GM23338 (cell line): ENCODE results near the gene STAT5B. TPM values are rescaled to one million over a fixed set of nuclear protein-coding genes. Genes with fewer than 3 reads are reported as not detected.

ENCODE experiments used
- ATAC-seq: fragments of 200-7000 bp; cut with Tn5 transposase; 3 replicates; pipeline ENCODE4 v1.9.1; 2020
- DNase-seq: peaks from one replicate; pipeline ENCODE4 v3.0.0-alpha.2; 2015; ENCODE audit warnings: low spot score
- H2AFZ ChIP-seq: fragments of 200-600 bp; sonication (generic); 2 replicates; pipeline ENCODE4 v1.8.0; 2016; ENCODE audit warnings: antibody characterized with exemption, mild to moderate bottlenecking, moderate library complexity
- H3F3A ChIP-seq: fragments of 200-600 bp; sonication (generic); replicated peaks from 2 replicates; pipeline ENCODE4 v1.8.0; 2017; ENCODE audit warnings: antibody characterized with exemption, mixed run types, low read depth
- H3K27ac ChIP-seq: fragments of 200-600 bp; sonication (generic); 2 replicates; pipeline ENCODE4 v1.6.1; 2016; ENCODE audit warnings: low read depth
- H3K27me3 ChIP-seq: fragments of 200-600 bp; sonication (generic); 2 replicates; pipeline ENCODE4 v1.8.0; 2016; ENCODE audit warnings: mild to moderate bottlenecking, mixed run types, moderate library complexity; ENCODE audit not compliant: insufficient read depth
- H3K36me3 ChIP-seq: fragments of 200-600 bp; sonication (generic); 2 replicates; pipeline ENCODE4 v1.8.0; 2016; ENCODE audit warnings: mild to moderate bottlenecking; ENCODE audit not compliant: insufficient read depth
- H3K4me1 ChIP-seq: fragments of 200-600 bp; sonication (generic); 2 replicates; pipeline ENCODE4 v1.8.0; 2016; ENCODE audit warnings: mild to moderate bottlenecking, moderate library complexity; ENCODE audit not compliant: insufficient read depth
- H3K4me2 ChIP-seq: fragments of 200-600 bp; sonication (generic); 2 replicates; pipeline ENCODE4 v1.7.1; 2017; ENCODE audit warnings: mixed run types
- H3K4me3 ChIP-seq: fragments of 200-600 bp; sonication (generic); 2 replicates; pipeline ENCODE4 v1.6.1; 2016; ENCODE audit warnings: mixed run types
- H3K79me2 ChIP-seq: fragments of 200-600 bp; sonication (generic); replicated peaks from 2 replicates; pipeline ENCODE4 v1.8.0; 2017; ENCODE audit warnings: mild to moderate bottlenecking; ENCODE audit not compliant: insufficient read depth
- H3K9me2 ChIP-seq: fragments of 200-600 bp; sonication (generic); 2 replicates; pipeline ENCODE4 v1.8.0; 2017; ENCODE audit not compliant: insufficient read depth
- H4K20me1 ChIP-seq: fragments of 200-600 bp; sonication (generic); replicated peaks from 2 replicates; pipeline ENCODE4 v1.8.0; 2017; ENCODE audit warnings: mild to moderate bottlenecking; ENCODE audit not compliant: insufficient read depth
- H3K27ac Mint-ChIP-seq: 2 replicates; pipeline ENCODE4 v1.8.0; 2020; ENCODE audit warnings: inconsistent platforms, mild to moderate bottlenecking, moderate library complexity, mixed read lengths
- H3K27me3 Mint-ChIP-seq: 3 replicates; pipeline ENCODE4 v1.8.0; 2022; ENCODE audit warnings: low read depth, mild to moderate bottlenecking, moderate library complexity, mixed read lengths, inconsistent platforms; ENCODE audit not compliant: insufficient read depth, poor library complexity
- H3K36me3 Mint-ChIP-seq: 3 replicates; pipeline ENCODE4 v1.8.0; 2021; ENCODE audit warnings: low read depth, mild to moderate bottlenecking, inconsistent platforms, moderate library complexity, mixed read lengths
- H3K4me1 Mint-ChIP-seq: 3 replicates; pipeline ENCODE4 v1.8.0; 2020; ENCODE audit warnings: mild to moderate bottlenecking, inconsistent platforms, mixed read lengths
- H3K4me3 Mint-ChIP-seq: 3 replicates; pipeline ENCODE4 v1.8.0; 2021; ENCODE audit warnings: moderate library complexity, mild to moderate bottlenecking, inconsistent platforms, mixed read lengths
- H3K9me3 Mint-ChIP-seq: 3 replicates; pipeline ENCODE4 v1.8.0; 2020; ENCODE audit warnings: moderate library complexity, mild to moderate bottlenecking, inconsistent platforms, mixed read lengths
- CTCF ChIP-seq, 2 experiments: fragments of 200-600 bp in 1 of 2; sonication (generic) in 1 of 2; conservative IDR thresholded peaks; 2 replicates each; pipeline versions ENCODE4 v1.5.1 to v1.6.1; 2016 to 2017; ENCODE audit warnings: antibody characterized with exemption in 2 of 2, low read depth in 2 of 2, mild to moderate bottlenecking in 2 of 2, moderate library complexity in 1 of 2
- EZH2phosphoT487 ChIP-seq: fragments of 200-600 bp; sonication (generic); IDR thresholded peaks from one replicate; pipeline ENCODE4 v1.8.1; 2018; ENCODE audit warnings: antibody characterized with exemption; ENCODE audit not compliant: unreplicated experiment
- JUNB ChIP-seq: IDR thresholded peaks from one replicate; pipeline ENCODE4 v1.6.1; 2016; ENCODE audit warnings: antibody characterized with exemption; ENCODE audit not compliant: unreplicated experiment
- POLR2AphosphoS5 ChIP-seq: IDR thresholded peaks from 2 replicates; pipeline ENCODE4 v1.6.1; 2016; ENCODE audit warnings: antibody characterized with exemption, low read depth
- REST ChIP-seq: IDR thresholded peaks from one replicate; pipeline ENCODE4 v1.6.1; 2018; ENCODE audit warnings: antibody characterized with exemption; ENCODE audit not compliant: unreplicated experiment
- STAT1 ChIP-seq: IDR thresholded peaks from one replicate; pipeline ENCODE4 v1.6.1; 2016; ENCODE audit warnings: antibody characterized with exemption; ENCODE audit not compliant: unreplicated experiment
- polyA plus RNA-seq: library from polyadenylated mRNA; unstranded; fragments of >200 nt; fragmentation: Nextera tagmentation; extraction: Ambion mirVana; gene quantifications from 2 replicates; pipeline ENCODE4 v1.2.1, GENCODE V29; 2016
- total RNA-seq: library from RNA; depleted of rRNA; stranded (reverse); fragments of >200 nt; shearing (Covaris generic); gene quantifications from 2 replicates; pipeline ENCODE4 v1.2.3, GENCODE V29; 2014
- TF ChIP-seq, protein P1 (sequence below): IDR thresholded peaks from 2 replicates; pipeline ENCODE4 v1.6.1; 2016; ENCODE audit warnings: antibody characterized with exemption

Gene STAT5B
- total and polyA plus RNA-seq, 2 experiments from 2014 or later, result 13.9 to 60.5 TPM

DNA sequence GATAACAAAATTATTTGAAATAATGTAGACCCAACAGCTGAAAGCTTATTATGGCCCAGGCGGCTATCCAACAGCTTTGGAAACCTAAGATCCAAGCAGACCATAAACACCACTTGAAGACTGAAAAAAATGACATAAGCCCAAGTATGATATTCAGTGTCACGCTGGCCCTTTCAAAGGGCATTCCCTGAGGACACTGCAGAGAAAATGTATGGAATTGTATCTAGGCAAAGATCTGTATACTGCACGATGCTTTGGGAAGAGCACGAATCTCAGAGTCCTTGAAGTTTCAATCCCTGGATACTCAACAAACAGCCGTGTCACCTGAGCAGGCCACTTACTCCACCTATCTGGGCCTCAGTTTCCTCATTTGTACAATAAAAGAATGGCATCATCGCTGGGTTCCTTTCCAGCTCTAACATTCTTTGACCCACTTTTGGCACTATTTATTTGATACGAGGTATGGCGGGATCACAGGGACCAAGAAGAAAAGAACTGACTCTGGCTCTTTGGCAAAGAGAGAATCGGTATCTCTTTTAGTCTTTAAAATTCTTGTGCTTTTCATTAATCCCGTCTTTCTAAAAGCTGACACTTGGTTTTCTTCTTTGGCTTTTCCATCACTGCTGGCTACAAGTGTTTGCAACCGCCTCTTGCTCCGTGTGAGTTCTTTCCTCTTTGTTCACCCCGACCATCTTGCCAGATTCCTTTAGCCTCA is 1.2 kb downstream of the STAT5B start:
- peak; percentile 15; the same call in 1 of the 3 replicates for ATAC-seq
- peaks cover 46% of the 10 kb centered on the region for H3K4me1 Mint-ChIP-seq

GRCh38 chr17:42274253-42274542 is 2.0 kb downstream of the STAT5B start:
- ATAC-seq (no peak), DNase-seq (no peak)
- H3K27ac Mint-ChIP-seq, result no peak overlapping the region; the same call in 1 of the 2 replicates
- H3K9me3 Mint-ChIP-seq, result no peaks in the 10 kb centered on the region; the same call in 2 of the 3 replicates
- no peak for TF ChIP-seq EZH2phosphoT487
- H3K79me2 ChIP-seq, result peaks cover 61% of the 10 kb centered on the region
- H3K4me3 ChIP-seq, result peak overlapping the region; percentile 87
- peaks cover 12% of the 10 kb centered on the region for H3K27me3 Mint-ChIP-seq
- peaks cover 5% of the 10 kb centered on the region; the same call in 1 of the 2 replicates for H4K20me1 ChIP-seq
- peaks cover 46% of the 10 kb centered on the region for H3K4me1 Mint-ChIP-seq
- H3K36me3 Mint-ChIP-seq, result no peaks in the 10 kb centered on the region
- H3K4me2 ChIP-seq, result peak overlapping the region; percentile 98
- H3K27me3 ChIP-seq, result peaks cover 11% of the 10 kb centered on the region
- H3K4me1 ChIP-seq, result peaks cover 53% of the 10 kb centered on the region
- no peak overlapping the region for H3K27ac ChIP-seq
- no peaks in the 10 kb centered on the region for H3K9me2 ChIP-seq
- no peaks in the 10 kb centered on the region for H3K36me3 ChIP-seq
- peak overlapping the region; percentile 87 for H3K4me3 Mint-ChIP-seq
- no peak overlapping the region for H2AFZ ChIP-seq
- peaks cover 12% of the 10 kb centered on the region; the same call in 1 of the 2 replicates for H3F3A ChIP-seq

More for the DNA sequence above, 1.2 kb downstream of the STAT5B start:
- Mint-ChIP-seq H3K9me3 (no peaks in the 10 kb centered on the region; the same call in 2 of the 3 replicates), H3K27me3 (peaks cover 12% of the 10 kb centered on the region), H3K36me3 (no peaks in the 10 kb centered on the region), H3K4me3 (peak overlapping the region; percentile 87), H3K27ac (peak overlapping the region; percentile 76)
- Histone ChIP-seq H4K20me1 (peaks cover 5% of the 10 kb centered on the region; the same call in 1 of the 2 replicates), H3K36me3 (no peaks in the 10 kb centered on the region), H3K27me3 (peaks cover 11% of the 10 kb centered on the region), H3F3A (peaks cover 12% of the 10 kb centered on the region; the same call in 1 of the 2 replicates), H3K4me1 (peaks cover 53% of the 10 kb centered on the region), H3K27ac (peak overlapping the region; percentile 46), H2AFZ (peak overlapping the region; percentile 87), H3K4me3 (peak overlapping the region; percentile 87), H3K79me2 (peaks cover 54% of the 10 kb centered on the region), H3K9me2 (no peaks in the 10 kb centered on the region), H3K4me2 (peak overlapping the region; percentile 98)
- DNase-seq, result no peak
- TF ChIP-seq STAT1 (no peak), POLR2AphosphoS5 (0 out of 2 replicates have a peak, but pooled peaks have one; percentile 14), CTCF (conservative IDR thresholded peaks at IDR 0.05; ENCODE audit: low read depth in 2 of 2) (no peak)

DNA sequence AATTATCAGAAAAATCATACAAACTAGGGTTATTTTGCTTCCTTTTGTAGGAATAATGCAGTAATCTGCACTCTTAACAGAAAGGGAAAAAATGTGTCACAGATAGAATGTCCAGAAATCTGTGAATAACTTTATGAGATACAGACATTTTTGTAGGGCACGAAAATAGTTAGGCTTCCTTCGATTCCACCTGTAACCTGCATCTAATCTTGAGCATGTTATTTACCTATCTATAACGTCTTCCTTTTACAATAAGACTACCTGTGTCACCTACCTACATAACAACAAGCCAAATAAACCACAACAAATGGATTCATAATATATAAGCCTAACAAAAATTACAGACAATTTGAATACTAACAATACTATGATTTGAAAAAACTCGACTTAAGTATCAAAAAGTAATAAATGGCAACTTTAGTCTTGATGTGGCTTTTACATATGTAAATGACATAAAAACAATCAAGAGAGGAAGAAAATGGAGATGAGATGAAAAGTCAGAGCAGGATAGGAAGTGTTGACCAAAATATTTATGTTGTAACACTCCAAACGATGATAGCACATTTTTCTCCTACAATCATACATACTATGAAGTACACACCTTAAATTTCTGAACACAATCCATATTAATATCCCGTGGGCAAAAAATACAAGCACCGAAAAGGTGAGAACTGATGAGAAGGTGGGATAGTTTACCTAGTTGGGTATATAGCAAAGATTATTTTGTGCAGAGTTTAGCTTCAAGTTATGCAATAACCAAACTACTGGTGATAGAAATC is 2.5 kb downstream of the STAT5B start:
- peaks cover 11% of the 10 kb centered on the region for H3K27me3 ChIP-seq
- ATAC-seq, result no peak
- H3K27me3 Mint-ChIP-seq, result peaks cover 12% of the 10 kb centered on the region
- H3K9me3 Mint-ChIP-seq, result no peaks in the 10 kb centered on the region; the same call in 2 of the 3 replicates
- peak overlapping the region; percentile 52 for H3K4me3 Mint-ChIP-seq
- no peaks in the 10 kb centered on the region for H3K36me3 ChIP-seq
- no peak overlapping the region for H3K27ac ChIP-seq
- no peak for DNase-seq
- H3K4me3 ChIP-seq, result peak overlapping the region; percentile 87
- peaks cover 53% of the 10 kb centered on the region for H3K4me1 ChIP-seq
- peak overlapping the region; percentile 98 for H3K4me2 ChIP-seq
- H3F3A ChIP-seq, result peaks cover 12% of the 10 kb centered on the region; the same call in 1 of the 2 replicates
- peaks cover 67% of the 10 kb centered on the region for H3K79me2 ChIP-seq
- H2AFZ ChIP-seq, result no peak overlapping the region
- no peak overlapping the region for H3K27ac Mint-ChIP-seq
- no peaks in the 10 kb centered on the region for H3K9me2 ChIP-seq
- H3K36me3 Mint-ChIP-seq, result no peaks in the 10 kb centered on the region
- peaks cover 5% of the 10 kb centered on the region; the same call in 1 of the 2 replicates for H4K20me1 ChIP-seq
- peaks cover 46% of the 10 kb centered on the region for H3K4me1 Mint-ChIP-seq
- TF ChIP-seq STAT1 (no peak), POLR2AphosphoS5 (no peak), EZH2phosphoT487 (no peak), REST (no peak), JUNB (no peak), CTCF (conservative IDR thresholded peaks at IDR 0.05; ENCODE audit: low read depth in 2 of 2) (no peak)
- TF ChIP-seq, protein P1, sequence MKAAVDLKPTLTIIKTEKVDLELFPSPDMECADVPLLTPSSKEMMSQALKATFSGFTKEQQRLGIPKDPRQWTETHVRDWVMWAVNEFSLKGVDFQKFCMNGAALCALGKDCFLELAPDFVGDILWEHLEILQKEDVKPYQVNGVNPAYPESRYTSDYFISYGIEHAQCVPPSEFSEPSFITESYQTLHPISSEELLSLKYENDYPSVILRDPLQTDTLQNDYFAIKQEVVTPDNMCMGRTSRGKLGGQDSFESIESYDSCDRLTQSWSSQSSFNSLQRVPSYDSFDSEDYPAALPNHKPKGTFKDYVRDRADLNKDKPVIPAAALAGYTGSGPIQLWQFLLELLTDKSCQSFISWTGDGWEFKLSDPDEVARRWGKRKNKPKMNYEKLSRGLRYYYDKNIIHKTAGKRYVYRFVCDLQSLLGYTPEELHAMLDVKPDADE, result no peak
